GM21786 (cell line): ENCODE results near the gene GATB.
"Not testable (repeated sequence)": the region's sequence is repeated elsewhere in the genome, so short reads cannot be mapped to it uniquely, and the experiment has no call there.

Experiments used
- ATAC-seq: cut with Tn5 transposase; IDR thresholded peaks from one replicate; pipeline ENCODE4 v1.9.1; 2021; ENCODE audit not compliant: unreplicated experiment

The GATB gene

GRCh38 chr4:151736361-151736760 lies 24.4 kb downstream of the GATB start:
- ATAC-seq, result no peak

- not testable (repeated sequence) for ATAC-seq
These were observed 29.1 kb downstream of the GATB start for GRCh38 chr4:151731670-151732069.

DNA sequence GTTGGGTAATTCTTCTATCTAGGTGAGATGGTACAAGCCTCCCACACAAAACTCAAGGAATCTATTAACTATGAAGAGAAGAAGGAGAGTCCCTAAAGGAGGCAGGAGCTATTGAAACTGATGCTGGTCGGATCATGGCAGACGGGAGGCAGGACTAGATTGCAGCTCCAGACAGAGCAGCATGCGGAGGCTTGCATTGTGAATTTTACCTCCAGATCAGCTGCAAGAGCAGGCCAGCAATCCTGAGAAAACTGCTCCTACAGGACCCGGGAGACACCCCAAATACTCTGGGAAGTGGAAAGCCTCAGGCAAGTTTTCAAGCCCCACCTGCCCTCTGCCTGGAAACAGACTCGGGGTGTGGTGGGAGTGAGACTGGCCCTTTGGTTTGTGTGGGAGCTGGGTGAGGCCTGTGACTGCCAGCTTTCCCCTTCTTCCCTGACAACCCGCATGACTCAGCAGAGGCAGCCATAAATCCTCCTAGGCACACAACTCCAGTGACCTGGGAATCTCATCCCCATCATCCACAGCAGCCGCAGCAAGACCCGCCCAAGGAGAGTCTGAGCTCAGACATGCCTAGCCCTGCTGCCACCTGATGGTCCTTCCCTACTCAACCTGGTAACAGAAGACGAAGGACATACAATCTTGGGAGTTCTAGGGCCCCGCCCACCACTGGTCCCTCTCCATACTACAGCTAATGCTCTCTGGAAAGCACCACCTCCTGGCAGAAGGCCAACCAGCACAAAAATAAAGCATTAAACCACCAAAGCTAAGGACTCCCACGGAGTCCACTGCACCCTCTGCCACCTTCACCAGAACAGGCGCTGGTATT lies 30.9 kb downstream of the GATB start:
- ATAC-seq, result no peak

DNA sequence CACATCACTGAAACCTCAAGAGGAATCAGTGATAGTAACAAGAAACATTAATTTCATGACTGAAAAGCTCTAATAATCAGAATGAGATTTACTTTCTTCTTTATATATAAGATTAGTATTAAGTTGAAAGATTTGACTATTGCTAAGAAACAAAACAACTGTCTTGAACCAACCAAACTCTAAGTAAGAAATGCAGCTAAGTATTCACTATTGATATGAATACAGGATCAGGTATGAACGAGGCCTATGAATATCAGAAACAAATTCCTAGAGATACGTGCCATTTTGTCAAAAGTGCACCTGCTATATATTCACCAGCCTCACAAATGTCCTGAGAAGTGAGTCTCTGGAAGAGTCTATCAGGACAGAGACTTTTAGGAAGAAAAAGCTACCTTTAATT lies 32.1 kb downstream of the GATB start:
- no peak for ATAC-seq

DNA sequence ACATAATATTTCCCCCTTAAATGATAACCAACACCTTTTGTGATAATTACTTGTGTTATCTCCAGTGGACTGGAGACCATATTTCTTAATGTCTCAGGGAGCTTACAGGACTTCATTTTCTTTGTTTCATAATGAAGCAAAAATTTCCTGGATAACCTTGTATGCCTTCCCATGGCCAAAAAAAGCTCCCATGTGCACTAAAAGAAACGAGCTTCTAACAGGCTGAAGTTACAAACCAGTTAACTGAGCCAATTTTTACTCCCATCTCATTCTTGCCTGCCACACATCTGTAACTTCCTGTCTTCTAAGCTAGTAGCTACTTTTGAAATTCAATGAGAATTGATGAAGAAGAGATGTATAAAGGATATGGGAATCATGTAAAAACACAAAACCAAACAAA lies 32.8 kb downstream of the GATB start:
- ATAC-seq, result no peak

DNA sequence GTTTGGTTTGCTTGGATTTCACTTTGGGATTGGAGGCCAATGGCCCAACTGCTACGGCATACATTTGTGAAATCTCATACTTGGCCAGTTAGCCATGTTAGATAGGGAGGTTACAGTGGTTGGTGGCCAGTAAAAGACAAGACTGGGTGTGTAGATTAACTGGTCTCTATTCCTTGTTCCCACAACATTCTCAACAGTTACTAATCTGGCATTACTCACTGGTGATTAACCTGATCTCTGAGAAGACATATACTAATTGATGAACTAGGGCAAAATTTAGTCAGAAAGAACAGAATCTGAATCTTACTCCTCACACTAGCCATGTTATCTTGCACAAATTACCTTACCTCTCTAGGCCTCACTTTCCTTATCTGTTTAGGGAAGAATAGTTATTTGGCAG lies 33.4 kb downstream of the GATB start:
- no peak for ATAC-seq

DNA sequence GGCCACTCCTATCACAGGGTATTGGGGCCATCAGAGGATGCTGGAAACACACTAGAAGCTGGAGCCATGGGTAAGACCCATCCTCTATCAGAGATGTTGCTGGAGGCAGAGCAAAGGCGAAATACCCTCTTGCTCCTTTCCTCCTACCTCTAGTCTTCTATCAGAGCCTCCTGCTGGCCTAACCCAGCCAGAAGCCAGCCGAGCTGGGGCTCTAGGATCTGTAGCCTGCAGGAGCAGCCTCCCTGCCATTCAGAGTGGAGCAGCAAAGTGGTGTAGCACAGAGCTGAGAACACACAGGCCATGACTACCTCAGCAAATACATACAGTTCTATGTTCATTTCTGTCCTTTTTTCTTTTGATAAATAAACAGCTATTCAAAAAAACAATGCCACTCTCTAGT lies 35.7 kb downstream of the GATB start:
- no peak for ATAC-seq

DNA sequence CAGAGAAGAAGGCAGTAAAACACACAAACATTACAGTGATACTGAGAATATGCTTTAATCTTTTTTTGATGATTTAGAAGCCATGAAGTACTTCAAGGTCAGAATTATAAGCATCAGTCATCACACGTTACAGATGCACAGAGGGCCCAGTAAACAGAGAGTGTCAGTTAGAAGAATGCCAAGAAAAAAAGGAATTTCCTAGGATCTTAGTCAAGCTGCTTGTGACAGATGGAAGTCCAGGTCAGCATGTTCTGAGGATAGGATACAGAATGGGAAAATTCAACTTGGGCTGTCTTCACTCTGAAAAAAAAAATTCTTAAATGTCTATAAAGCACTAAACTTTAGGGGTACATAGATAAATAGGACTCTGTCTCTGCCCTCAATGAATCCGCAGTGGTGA lies 38.9 kb downstream of the GATB start:
- no peak for ATAC-seq

- no peak for ATAC-seq
These were observed 39.3 kb downstream of the GATB start for GRCh38 chr4:151721466-151721865.

- no peak for ATAC-seq
These were observed 40.9 kb downstream of the GATB start for GRCh38 chr4:151719956-151720334.

GRCh38 chr4:151718984-151719955 lies 41.5 kb downstream of the GATB start:
- no peak for ATAC-seq

GRCh38 chr4:151717909-151718628 lies 42.7 kb downstream of the GATB start:
- ATAC-seq, result no peak

GRCh38 chr4:151717314-151717713 lies 43.5 kb downstream of the GATB start:
- ATAC-seq, result no peak

GRCh38 chr4:151716324-151716723 lies 44.5 kb downstream of the GATB start:
- ATAC-seq, result no peak

GRCh38 chr4:151715881-151716280 lies 44.9 kb downstream of the GATB start:
- no peak for ATAC-seq

GRCh38 chr4:151712777-151713176 lies 48.0 kb downstream of the GATB start:
- ATAC-seq, result no peak

DNA sequence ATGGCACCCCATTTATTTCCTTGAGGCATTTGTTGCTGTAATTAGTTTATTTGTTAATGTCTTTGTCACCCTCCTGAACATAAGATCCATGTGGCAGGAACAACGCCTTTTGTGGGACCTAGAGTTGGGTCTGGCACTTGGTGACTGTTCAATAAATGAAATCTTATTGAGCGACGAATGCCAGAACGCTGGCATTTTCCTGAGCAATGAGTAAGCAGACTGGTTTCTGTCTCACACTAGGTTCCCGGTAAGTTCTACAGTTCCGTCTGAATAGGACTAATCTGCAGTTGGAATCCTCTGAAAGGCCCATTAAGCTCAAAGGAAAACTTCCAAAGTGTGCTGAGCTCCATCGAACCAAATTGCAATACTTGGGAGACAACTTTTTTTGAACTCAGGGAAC lies 49.2 kb downstream of the GATB start:
- no peak for ATAC-seq

DNA sequence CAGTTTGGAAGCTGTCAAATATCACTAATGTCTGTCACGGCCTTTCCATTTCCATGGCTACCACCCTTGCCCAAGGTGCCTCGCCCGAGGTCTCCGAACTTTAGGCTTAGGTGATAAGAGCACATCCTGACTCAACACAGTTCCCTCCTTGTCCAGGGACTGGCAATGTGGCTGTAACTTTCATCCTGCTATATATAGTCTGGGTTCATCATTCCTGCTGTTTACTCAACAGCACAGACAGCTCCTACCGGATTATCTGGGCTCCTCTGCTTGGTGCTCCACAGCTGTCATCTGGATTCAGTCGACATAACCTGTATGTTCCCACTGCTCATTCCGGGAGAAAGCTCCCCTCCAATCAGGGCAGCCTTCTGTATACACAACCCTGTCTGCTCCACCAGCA lies 51.2 kb downstream of the GATB start:
- no peak for ATAC-seq

- no peak for ATAC-seq
These were observed 51.7 kb downstream of the GATB start for GRCh38 chr4:151709071-151709470.

DNA sequence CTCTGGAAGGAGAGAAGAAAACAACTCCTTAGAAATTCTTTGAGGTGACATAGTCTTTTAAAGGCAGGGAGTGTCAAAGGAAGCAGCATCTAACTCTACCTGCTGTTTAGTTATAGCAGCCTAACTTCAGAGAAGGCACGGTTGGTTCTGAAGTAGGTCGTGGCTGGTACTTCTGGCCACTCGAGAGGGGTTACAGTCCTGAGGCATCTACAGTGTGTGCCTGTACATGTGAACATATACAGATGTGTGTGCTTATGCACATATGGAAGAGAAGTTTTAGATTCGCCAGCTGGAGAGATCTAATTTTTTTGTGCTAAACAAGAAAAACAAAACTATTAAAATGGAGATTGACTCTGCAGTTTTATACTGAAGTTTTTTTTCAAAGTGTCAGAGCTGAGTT lies 52.7 kb downstream of the GATB start:
- no peak for ATAC-seq

- ATAC-seq, result no peak
These were observed 57.4 kb downstream of the GATB start for GRCh38 chr4:151703401-151703800.
